ENCODE results near the gene ADGRA1. TPM values are rescaled to one million over a fixed set of nuclear protein-coding genes. Genes with fewer than 3 reads are reported as not detected.
"Not testable (repeated sequence)": the region's sequence is repeated elsewhere in the genome, so short reads cannot be mapped to it uniquely, and the experiment has no call there.

The ADGRA1 gene
- total RNA-seq, 1 experiment from 2014 or later = not detected

DNA sequence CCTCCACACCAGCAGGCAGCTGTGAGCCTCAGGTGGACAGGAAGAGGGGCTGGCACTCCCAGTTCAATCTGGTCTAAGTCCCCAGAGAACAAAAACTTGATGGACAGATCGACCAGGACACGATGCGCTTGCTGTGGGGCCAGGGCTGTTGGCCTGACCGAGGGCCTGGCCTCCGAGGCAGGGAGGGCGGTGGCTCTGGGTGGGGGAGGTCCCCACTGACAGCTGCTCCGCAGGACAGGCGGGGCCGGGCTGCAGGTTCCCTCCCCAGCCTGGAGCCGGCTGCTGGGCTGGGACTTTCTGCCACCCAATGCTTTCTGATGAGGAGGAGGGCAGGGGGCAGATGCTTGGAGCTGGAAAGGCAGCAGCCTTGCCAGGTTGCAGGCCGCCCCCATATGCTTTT lies 37.4 kb upstream of the ADGRA1 start:
- CTCF ChIA-PET = no interaction called here
- Histone ChIP-seq H3K4me2 (ENCODE audit: low read length) (no peak overlapping the region), H3K36me3 (ENCODE audit: low read depth, low read length) (no peaks in the 10 kb centered on the region), H3K9me2 (replicated peaks; ENCODE audit: low read length) (no peaks in the 10 kb centered on the region), H3K9ac (ENCODE audit: low read length) (no peak overlapping the region), H2AFZ (ENCODE audit: low read length) (no peak overlapping the region), H3K27me3 (ENCODE audit: low read length) (no peaks in the 10 kb centered on the region), H4K20me1 (ENCODE audit: low read length) (no peaks in the 10 kb centered on the region), H3K79me2 (ENCODE audit: low read length) (no peaks in the 10 kb centered on the region), H3K27ac (ENCODE audit: low read length) (no peak overlapping the region), H3K4me1 (ENCODE audit: insufficient read depth, low read length) (no peaks in the 10 kb centered on the region), H3F3A (ENCODE audit: low read length, unreplicated experiment) (no peaks in the 10 kb centered on the region), H3K4me3 (ENCODE audit: low read length) (no peak overlapping the region), H3K9me3 (ENCODE audit: low read length) (no peaks in the 10 kb centered on the region)
- ATAC-seq = no peak
- POLR2A ChIA-PET (ENCODE audit: unreplicated experiment) = no interaction called here
- BruUV-seq (replicated peaks) = no TSS peak
- intact Hi-C loops (cut with micrococcal nuclease) = no loop called here
- TF ChIP-seq EZH2 (IDR thresholded peaks at IDR 0.05; ENCODE audit: low read length, unreplicated experiment) (no peak), EZH2phosphoT487 (IDR thresholded peaks at IDR 0.05; ENCODE audit: borderline replicate concordance, low read length) (no peak)
- TF ChIP-seq, protein P1, sequence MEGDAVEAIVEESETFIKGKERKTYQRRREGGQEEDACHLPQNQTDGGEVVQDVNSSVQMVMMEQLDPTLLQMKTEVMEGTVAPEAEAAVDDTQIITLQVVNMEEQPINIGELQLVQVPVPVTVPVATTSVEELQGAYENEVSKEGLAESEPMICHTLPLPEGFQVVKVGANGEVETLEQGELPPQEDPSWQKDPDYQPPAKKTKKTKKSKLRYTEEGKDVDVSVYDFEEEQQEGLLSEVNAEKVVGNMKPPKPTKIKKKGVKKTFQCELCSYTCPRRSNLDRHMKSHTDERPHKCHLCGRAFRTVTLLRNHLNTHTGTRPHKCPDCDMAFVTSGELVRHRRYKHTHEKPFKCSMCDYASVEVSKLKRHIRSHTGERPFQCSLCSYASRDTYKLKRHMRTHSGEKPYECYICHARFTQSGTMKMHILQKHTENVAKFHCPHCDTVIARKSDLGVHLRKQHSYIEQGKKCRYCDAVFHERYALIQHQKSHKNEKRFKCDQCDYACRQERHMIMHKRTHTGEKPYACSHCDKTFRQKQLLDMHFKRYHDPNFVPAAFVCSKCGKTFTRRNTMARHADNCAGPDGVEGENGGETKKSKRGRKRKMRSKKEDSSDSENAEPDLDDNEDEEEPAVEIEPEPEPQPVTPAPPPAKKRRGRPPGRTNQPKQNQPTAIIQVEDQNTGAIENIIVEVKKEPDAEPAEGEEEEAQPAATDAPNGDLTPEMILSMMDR (conservative IDR thresholded peaks at IDR 0.05; ENCODE audit: low read depth, low read length) = no peak
- DNase-seq = no peak

DNA sequence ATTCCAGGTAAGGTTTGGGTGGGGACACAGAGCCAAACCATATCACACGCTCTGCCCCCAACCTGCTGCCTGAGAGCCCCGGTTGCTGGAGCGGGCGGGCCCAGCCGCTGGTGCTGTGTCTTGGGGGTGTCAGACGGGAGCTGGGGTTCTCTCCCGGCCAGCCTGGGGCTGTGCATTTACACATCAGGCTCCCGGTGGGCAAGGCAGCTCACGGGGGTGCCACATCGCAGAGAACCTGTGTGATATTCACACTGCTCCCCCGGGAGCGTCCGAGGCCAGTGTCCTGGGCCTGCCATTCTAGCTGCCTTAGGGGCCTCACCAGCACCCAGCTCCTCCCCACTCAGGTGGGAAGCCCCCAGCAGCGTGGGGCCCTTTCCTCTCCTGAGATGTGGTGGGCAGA lies 35.6 kb upstream of the ADGRA1 start:
- H3K4me1 ChIP-seq (ENCODE audit: insufficient read depth, low read length) = no peaks in the 10 kb centered on the region
- no peak overlapping the region for H3K27ac ChIP-seq (ENCODE audit: low read length)
- TF ChIP-seq EZH2 (IDR thresholded peaks at IDR 0.05; ENCODE audit: low read length, unreplicated experiment) (no peak), EZH2phosphoT487 (IDR thresholded peaks at IDR 0.05; ENCODE audit: borderline replicate concordance, low read length) (no peak)
- TF ChIP-seq, protein P1 (conservative IDR thresholded peaks at IDR 0.05; ENCODE audit: low read depth, low read length) = no peak
- ATAC-seq (no peak), DNase-seq (no peak)
- no peaks in the 10 kb centered on the region for H4K20me1 ChIP-seq (ENCODE audit: low read length)
- no peak overlapping the region for H3K9ac ChIP-seq (ENCODE audit: low read length)
- no peaks in the 10 kb centered on the region for H3K27me3 ChIP-seq (ENCODE audit: low read length)
- POLR2A ChIA-PET (ENCODE audit: unreplicated experiment) = no interaction called here
- H3K36me3 ChIP-seq (ENCODE audit: low read depth, low read length) = no peaks in the 10 kb centered on the region
- no peak overlapping the region for H3K4me2 ChIP-seq (ENCODE audit: low read length)
- H3K4me3 ChIP-seq (ENCODE audit: low read length) = no peak overlapping the region
- H3K9me2 ChIP-seq (replicated peaks; ENCODE audit: low read length) = no peaks in the 10 kb centered on the region
- no peak overlapping the region for H2AFZ ChIP-seq (ENCODE audit: low read length)
- CTCF ChIA-PET = no interaction called here
- H3K79me2 ChIP-seq (ENCODE audit: low read length) = no peaks in the 10 kb centered on the region
- intact Hi-C loops (cut with micrococcal nuclease) = no loop called here
- no peaks in the 10 kb centered on the region for H3F3A ChIP-seq (ENCODE audit: low read length, unreplicated experiment)
- no peaks in the 10 kb centered on the region for H3K9me3 ChIP-seq (ENCODE audit: low read length)
- no TSS peak for BruUV-seq (replicated peaks)

DNA sequence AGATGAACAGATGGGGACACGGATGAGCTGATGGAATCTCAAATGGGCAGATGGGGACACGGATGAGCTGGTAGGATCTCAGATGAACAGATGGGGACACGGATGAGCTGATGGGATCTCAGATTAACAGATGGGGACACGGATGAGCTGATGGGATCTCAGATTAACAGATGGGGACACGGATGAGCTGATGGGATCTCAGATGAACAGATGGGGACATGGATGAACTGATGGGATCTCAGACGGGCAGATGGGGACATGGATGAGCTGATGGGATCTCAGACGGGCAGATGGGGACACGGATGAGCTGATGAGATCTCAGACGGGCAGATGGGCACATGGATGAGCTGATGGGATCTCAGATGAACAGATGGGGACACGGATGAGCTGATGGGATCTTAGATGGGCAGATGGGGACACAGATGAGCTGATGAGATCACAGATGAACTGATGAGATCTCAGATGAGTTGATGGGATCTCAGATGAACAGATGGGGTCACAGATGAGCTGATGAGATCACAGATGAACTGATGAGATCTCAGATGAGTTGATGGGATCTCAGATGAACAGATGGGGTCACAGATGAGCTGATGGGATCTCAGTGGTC lies 34.1 kb upstream of the ADGRA1 start:
- H3K9ac ChIP-seq (ENCODE audit: low read length); H3K4me2 ChIP-seq (ENCODE audit: low read length); H3K27me3 ChIP-seq (ENCODE audit: low read length); BruUV-seq (replicated peaks); H3K79me2 ChIP-seq (ENCODE audit: low read length); H3K9me3 ChIP-seq (ENCODE audit: low read length); POLR2A ChIA-PET (ENCODE audit: unreplicated experiment); H2AFZ ChIP-seq (ENCODE audit: low read length); intact Hi-C loops (cut with micrococcal nuclease); ATAC-seq; H3K4me3 ChIP-seq (ENCODE audit: low read length); H4K20me1 ChIP-seq (ENCODE audit: low read length); H3K9me2 ChIP-seq (replicated peaks; ENCODE audit: low read length); H3K4me1 ChIP-seq (ENCODE audit: insufficient read depth, low read length); CTCF ChIA-PET; DNase-seq; H3F3A ChIP-seq (ENCODE audit: low read length, unreplicated experiment); H3K27ac ChIP-seq (ENCODE audit: low read length); H3K36me3 ChIP-seq (ENCODE audit: low read depth, low read length): not testable (repeated sequence)

Data from PC-3 (cell line).